Gastrocnemius medialis (tissue), 4 donors: ENCODE results near the gene NRXN2. TPM values are rescaled to one million over a fixed set of nuclear protein-coding genes. Genes with fewer than 3 reads are reported as not detected.

Experiments used
- ATAC-seq, 2 donors: fragments of 150-250 bp; one replicate each; pipeline ENCODE4 v1.9.1; 2016
- DNase-seq, 2 donors: peaks; one replicate each; pipeline ENCODE4 v3.0.0-alpha.2; 2019
- H3K27ac ChIP-seq, 4 donors: fragments of 200-600 bp; sonication (generic); 1 replicate in 1 of 4; 2 replicates in 3 of 4; pipeline ENCODE4 v1.5.1; 2016 to 2018; ENCODE audit warnings: mild to moderate bottlenecking in 2 of 4, moderate library complexity in 1 of 4
- H3K27me3 ChIP-seq, 3 donors: fragments of 200-600 bp; sonication (generic) in 2 of 3; 1 replicate in 1 of 3; 2 replicates in 2 of 3; pipeline versions ENCODE4 v1.5.1 to v1.6.0; 2016 to 2019; ENCODE audit warnings: mild to moderate bottlenecking in 1 of 3, moderate library complexity in 1 of 3
- H3K36me3 ChIP-seq, 2 donors: fragments of 200-600 bp; sonication (generic) in 1 of 2; one replicate each; pipeline ENCODE4 v1.5.1; 2017 to 2018
- H3K4me1 ChIP-seq, 2 donors: fragments of 200-600 bp; sonication (generic) in 1 of 2; one replicate each; pipeline ENCODE4 v1.5.1; 2016 to 2017; ENCODE audit warnings: mild to moderate bottlenecking in 2 of 2
- H3K4me3 ChIP-seq, 4 donors: fragments of 200-600 bp; sonication (generic) in 3 of 4; 1 replicate in 1 of 4; 2 replicates in 3 of 4; pipeline ENCODE4 v1.5.1; 2016 to 2019; ENCODE audit warnings: mild to moderate bottlenecking in 2 of 4
- H3K9me3 ChIP-seq, 3 donors: fragments of 200-600 bp; sonication (generic) in 2 of 3; 1 replicate in 1 of 3; 2 replicates in 2 of 3; pipeline ENCODE4 v1.5.1; 2016 to 2019
- POLR2A ChIP-seq, 2 donors: fragments of 450-650 bp; IDR thresholded peaks; one replicate each; pipeline ENCODE4 v1.6.1; 2017; ENCODE audit warnings: antibody characterized with exemption in 2 of 2, mild to moderate bottlenecking in 2 of 2, moderate library complexity in 2 of 2
- in situ Hi-C, 4 donors: fragments of 200-750 bp; cut with MboI; loops; one replicate each; pipeline versions ENCODE4 v1.15.0 to v1.8.0; 2017; ENCODE audit warnings: low sequenced_read_pairs in 4 of 4
- intact Hi-C: fragments of 100-400 bp; cut with DNase I; formaldehyde crosslinking; loops from one replicate; pipeline ENCODE4 v1.15.1; 2023; ENCODE audit warnings: low total_unique reads
- total RNA-seq, 4 donors: library from RNA; depleted of rRNA; stranded (reverse); fragments of >200 nt; gene quantifications; one replicate each; pipeline versions ENCODE4 v1.1.0 to v1.2.3, GENCODE V29; 2016
- TF ChIP-seq, protein P1 (sequence below), 5 experiments: fragments of 450-650 bp in 3 of 5; fragments of 200-600 bp in 2 of 5; sonication (generic) in 2 of 5; IDR thresholded peaks in 4 of 5; conservative IDR thresholded peaks in 1 of 5; 1 replicate in 4 of 5; 2 replicates in 1 of 5; pipeline ENCODE4 v1.5.1; 2016 to 2019; ENCODE audit warnings: antibody characterized with exemption in 5 of 5, mild to moderate bottlenecking in 3 of 5, moderate library complexity in 3 of 5

NRXN2 gene
- total RNA-seq, 4 donors from 2014 or later: 0.15 to 6.2 (median 1.8) TPM

DNA sequence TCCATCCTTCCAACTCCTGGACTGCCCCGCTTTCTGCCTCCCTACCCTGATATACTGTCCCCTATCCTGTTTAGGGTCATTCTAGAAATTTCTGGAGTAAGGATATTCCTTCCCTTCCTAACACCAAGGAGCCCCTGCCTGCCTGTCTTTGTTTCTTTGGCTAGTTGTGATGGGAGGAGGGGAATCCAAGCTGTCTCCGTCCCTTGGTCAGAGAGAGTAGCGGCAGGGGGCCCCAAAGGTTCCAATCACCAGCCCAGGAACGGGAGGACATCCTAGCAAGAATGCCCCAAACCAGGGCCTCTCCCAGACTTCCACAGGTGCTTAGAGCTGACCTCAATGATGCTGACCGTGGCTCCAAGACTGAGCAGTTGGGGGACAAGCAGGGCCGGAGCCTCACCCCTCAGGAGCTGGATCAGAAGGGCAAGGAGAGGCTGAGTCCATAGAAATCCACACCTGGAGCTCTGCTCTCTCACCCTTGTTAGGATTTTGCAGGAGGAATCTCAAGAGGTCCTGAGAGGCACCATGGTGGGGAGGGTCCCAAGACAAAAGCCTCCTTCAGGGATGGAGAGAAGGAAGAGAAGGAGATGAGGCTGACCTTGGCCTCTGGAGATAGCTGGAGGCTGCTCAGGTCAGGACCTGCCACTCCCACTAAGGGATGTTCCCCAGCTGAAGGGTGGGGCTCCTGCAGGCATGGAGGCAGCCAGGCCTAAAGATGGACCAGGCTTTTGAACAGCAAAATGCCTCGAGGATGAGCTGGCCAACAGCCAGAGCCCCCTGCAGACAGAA, 118.3 kb downstream of the NRXN2 start:
- no peaks in the 10 kb centered on the region for H3K36me3 ChIP-seq
- no peak overlapping the region for H3K27ac ChIP-seq
- ATAC-seq (no peak), DNase-seq (no peak)
- no peak overlapping the region for H3K4me3 ChIP-seq
- peaks cover 2 to 5% (median 3%) of the 10 kb centered on the region in 3 donors for H3K27me3 ChIP-seq
- in situ Hi-C loops (no loop called here), intact Hi-C loops (no loop called here)
- H3K9me3 ChIP-seq: no peaks in the 10 kb centered on the region
- H3K4me1 ChIP-seq: no peaks in the 10 kb centered on the region
- no peak for TF ChIP-seq POLR2A (IDR thresholded peaks at IDR 0.05)
- TF ChIP-seq, protein P1, sequence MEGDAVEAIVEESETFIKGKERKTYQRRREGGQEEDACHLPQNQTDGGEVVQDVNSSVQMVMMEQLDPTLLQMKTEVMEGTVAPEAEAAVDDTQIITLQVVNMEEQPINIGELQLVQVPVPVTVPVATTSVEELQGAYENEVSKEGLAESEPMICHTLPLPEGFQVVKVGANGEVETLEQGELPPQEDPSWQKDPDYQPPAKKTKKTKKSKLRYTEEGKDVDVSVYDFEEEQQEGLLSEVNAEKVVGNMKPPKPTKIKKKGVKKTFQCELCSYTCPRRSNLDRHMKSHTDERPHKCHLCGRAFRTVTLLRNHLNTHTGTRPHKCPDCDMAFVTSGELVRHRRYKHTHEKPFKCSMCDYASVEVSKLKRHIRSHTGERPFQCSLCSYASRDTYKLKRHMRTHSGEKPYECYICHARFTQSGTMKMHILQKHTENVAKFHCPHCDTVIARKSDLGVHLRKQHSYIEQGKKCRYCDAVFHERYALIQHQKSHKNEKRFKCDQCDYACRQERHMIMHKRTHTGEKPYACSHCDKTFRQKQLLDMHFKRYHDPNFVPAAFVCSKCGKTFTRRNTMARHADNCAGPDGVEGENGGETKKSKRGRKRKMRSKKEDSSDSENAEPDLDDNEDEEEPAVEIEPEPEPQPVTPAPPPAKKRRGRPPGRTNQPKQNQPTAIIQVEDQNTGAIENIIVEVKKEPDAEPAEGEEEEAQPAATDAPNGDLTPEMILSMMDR (IDR thresholded peaks at IDR 0.05 in 4 of 5, conservative IDR thresholded peaks at IDR 0.05 in 1 of 5): no peak

DNA sequence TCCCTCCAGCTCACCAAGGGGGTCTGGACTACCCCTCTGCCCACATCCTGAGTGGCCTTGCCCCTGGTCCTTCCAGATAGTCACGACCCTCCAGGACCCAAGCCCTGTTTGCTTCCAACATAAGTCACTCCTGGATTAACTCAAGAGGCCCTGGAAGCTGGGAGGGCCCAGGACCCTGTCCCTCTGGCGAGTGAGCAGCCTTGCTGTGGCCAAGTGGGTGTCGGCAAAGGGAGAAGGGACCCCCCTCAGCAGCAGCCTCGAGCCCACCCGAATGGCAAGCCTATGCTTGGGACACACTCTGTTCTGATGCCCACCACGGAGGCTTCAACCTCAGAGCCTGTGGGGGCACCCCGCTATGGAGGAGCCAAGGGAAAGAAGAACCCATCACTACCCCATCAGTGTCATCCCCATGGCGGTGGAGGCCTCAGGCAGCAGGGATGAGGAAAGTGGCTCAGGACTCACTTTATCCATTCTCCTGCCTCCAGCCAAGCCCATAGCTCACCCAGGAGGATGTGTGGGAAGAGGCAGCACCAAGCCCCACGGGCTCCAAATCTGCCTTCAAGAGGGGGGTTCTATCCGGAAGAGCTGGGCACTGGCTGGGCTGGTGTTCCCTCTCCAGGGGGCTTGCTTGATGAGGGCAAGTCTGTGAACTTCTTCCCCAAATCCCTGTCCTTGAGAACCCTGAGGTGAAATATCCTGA, 119.4 kb downstream of the NRXN2 start:
- TF ChIP-seq POLR2A (IDR thresholded peaks at IDR 0.05): no peak
- TF ChIP-seq, protein P1 (IDR thresholded peaks at IDR 0.05 in 4 of 5, conservative IDR thresholded peaks at IDR 0.05 in 1 of 5): no peak
- Histone ChIP-seq H3K27me3 (peaks cover 2 to 5% (median 3%) of the 10 kb centered on the region in 3 donors), H3K27ac (no peak overlapping the region), H3K36me3 (no peaks in the 10 kb centered on the region), H3K4me3 (no peak overlapping the region), H3K4me1 (no peaks in the 10 kb centered on the region), H3K9me3 (no peaks in the 10 kb centered on the region)
- intact Hi-C loops (no loop called here), in situ Hi-C loops (no loop called here)
- DNase-seq: no peak
- ATAC-seq: no peak

DNA sequence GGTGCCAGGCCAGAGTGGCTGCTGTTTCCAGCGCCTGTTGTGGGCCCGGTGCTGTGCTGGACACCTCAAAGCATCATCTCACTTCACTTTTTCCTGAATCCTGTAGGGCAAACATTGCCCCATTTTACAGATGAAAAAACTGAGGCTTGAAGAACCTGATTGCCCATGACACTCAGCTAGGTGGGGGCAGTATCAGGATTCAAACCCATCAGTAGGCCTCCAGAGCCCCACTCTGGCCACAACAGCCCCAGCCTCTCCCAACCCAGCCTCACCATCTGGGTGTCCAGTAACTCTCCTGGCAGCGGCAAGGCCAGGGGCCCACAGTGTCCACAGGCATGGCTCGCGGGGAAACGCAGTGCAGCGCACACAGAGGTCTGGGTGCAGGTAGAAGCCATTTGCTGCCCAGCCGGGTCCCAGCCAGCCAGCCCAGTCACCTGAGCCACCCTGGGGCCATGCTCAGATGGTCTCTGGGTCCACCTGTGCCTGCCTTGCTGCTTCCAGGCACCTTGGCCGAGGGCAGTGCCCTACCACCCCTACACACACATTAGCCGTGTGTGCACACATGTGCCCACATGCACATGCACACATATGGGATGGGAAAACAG, 120.4 kb downstream of the NRXN2 start:
- no peak for ATAC-seq
- Histone ChIP-seq H3K36me3 (no peaks in the 10 kb centered on the region), H3K4me1 (no peaks in the 10 kb centered on the region), H3K9me3 (no peaks in the 10 kb centered on the region), H3K27ac (no peak overlapping the region), H3K4me3 (no peak overlapping the region), H3K27me3 (peaks cover 2 to 4% (median 3%) of the 10 kb centered on the region in 3 donors)
- in situ Hi-C loops (no loop called here), intact Hi-C loops (no loop called here)
- TF ChIP-seq, protein P1 (IDR thresholded peaks at IDR 0.05 in 4 of 5, conservative IDR thresholded peaks at IDR 0.05 in 1 of 5): no peak
- TF ChIP-seq POLR2A (IDR thresholded peaks at IDR 0.05): no peak
- no peak for DNase-seq

DNA sequence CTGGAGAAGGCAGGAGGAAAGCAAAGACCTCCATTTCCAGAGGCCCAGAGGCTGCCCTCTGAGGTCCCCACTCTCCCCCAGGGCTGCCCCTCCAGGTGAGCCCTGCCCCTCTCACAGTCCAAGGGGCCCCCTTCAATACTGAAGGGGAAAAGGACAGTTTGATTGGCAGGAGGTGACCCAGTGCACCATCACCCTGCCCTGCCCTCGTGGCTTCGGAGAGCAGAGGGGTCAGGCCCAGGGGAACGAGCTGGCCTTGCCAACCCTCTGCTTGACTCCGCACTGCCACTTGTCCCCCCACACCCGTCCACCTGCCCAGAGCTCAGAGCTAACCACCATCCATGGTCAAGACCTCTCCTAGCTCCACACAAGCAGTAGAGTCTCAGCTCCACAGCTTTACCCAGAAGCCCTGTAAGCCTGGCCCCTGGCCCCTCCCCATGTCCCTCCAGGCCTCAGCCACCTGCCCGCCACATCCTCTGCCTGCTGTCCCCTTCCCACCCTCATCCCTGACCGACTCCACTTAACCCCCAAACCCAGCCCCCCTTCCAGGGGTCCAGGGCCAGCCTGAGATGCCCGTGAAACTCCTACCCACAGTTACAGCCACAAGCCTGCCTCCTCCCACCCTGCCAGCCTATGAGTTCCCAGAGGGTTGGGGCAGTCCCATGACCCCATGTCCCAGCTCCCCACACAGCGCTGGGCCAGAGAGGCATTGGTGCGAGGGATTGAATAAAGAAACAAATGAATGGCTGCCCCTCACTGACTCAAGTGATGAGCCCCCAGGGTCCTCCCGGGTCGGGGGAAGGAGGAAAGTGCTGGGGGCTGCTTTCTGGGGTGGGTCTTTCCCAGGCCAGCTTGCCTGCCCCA, 121.2 kb downstream of the NRXN2 start:
- Histone ChIP-seq H3K27me3 (peaks cover 0 to 3% (median 2%) of the 10 kb centered on the region in 3 donors), H3K4me3 (no peak overlapping the region), H3K9me3 (no peaks in the 10 kb centered on the region), H3K27ac (no peak overlapping the region), H3K4me1 (no peaks in the 10 kb centered on the region), H3K36me3 (no peaks in the 10 kb centered on the region)
- ATAC-seq (no peak), DNase-seq (no peak)
- in situ Hi-C loops (no loop called here), intact Hi-C loops (no loop called here)
- no peak for TF ChIP-seq POLR2A (IDR thresholded peaks at IDR 0.05)
- TF ChIP-seq, protein P1 (IDR thresholded peaks at IDR 0.05 in 4 of 5, conservative IDR thresholded peaks at IDR 0.05 in 1 of 5): no peak
